Suprapubic skin (tissue), 3 donors: ENCODE data around the gene LRP8.

ENCODE experiments used
- CTCF ChIP-seq, 2 donors: fragments of 200-600 bp in 1 of 2; fragments of 450-650 bp in 1 of 2; sonication (generic) in 1 of 2; IDR thresholded peaks; one replicate each; pipeline ENCODE4 v1.5.1; 2016 to 2019; ENCODE audit warnings: antibody characterized with exemption in 2 of 2, mild to moderate bottlenecking in 1 of 2, moderate library complexity in 1 of 2
- EP300 ChIP-seq: sonication (generic); formaldehyde crosslinking; IDR thresholded peaks from one replicate; pipeline ENCODE4 v1.6.1; 2017; ENCODE audit warnings: antibody characterized with exemption

GRCh38 chr1:53341961-53342707 is 14.3 kb upstream of the LRP8 start:
- TF ChIP-seq CTCF (IDR thresholded peaks at IDR 0.05) (no peak), EP300 (no peak)
